Measurements from ENCODE around the gene PCSK5.
A peak's percentile ranks its signal among the peaks of the same experiment; 100 is the strongest.

The PCSK5 gene

DNA sequence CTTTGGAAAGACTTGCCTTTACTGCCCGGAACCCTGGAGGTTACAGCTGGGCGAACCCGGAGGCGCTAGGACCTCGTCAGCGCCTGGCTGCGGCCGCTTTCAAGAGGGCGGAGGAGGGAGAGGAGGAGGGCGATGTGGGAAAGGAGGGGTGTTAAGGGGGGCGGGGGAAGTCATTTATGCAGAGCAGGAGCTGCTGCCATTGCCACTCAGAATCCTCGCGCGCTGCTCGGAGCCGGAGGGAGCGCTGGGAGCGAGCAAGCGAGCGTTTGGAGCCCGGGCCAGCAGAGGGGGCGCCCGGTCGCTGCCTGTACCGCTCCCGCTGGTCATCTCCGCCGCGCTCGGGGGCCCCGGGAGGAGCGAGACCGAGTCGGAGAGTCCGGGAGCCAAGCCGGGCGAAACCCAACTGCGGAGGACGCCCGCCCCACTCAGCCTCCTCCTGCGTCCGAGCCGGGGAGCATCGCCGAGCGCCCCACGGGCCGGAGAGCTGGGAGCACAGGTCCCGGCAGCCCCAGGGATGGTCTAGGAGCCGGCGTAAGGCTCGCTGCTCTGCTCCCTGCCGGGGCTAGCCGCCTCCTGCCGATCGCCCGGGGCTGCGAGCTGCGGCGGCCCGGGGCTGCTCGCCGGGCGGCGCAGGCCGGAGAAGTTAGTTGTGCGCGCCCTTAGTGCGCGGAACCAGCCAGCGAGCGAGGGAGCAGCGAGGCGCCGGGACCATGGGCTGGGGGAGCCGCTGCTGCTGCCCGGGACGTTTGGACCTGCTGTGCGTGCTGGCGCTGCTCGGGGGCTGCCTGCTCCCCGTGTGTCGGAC lies at the start of gene PCSK5:
PCSK5 (plus strand) TSS at position 202 of the 805 bp plus-strand sequence; CDS start at position 711, 509 bp downstream.
- Histone ChIP-seq H3K36me3 (ENCODE audit: control insufficient read depth, insufficient read depth, low read length) (no peaks in the 10 kb centered on the region), H3K4me3 (ENCODE audit: low read depth, low read length) (peak within 1 kb of the TSS; percentile 81), H3K27me3 (ENCODE audit: control insufficient read depth, insufficient read depth, low read length) (peaks cover 40% of the 10 kb centered on the region), H3K27ac (ENCODE audit: low read depth, low read length) (peak within 1 kb of the TSS; percentile 55), H3K4me1 (ENCODE audit: control insufficient read depth, insufficient read depth, low read length) (peaks cover 28% of the 10 kb centered on the region), H3K9me3 (ENCODE audit: control insufficient read depth, insufficient read depth, low read length) (no peaks in the 10 kb centered on the region), H3K9ac (ENCODE audit: low read depth, low read length) (peak within 1 kb of the TSS; percentile 51)

DNA sequence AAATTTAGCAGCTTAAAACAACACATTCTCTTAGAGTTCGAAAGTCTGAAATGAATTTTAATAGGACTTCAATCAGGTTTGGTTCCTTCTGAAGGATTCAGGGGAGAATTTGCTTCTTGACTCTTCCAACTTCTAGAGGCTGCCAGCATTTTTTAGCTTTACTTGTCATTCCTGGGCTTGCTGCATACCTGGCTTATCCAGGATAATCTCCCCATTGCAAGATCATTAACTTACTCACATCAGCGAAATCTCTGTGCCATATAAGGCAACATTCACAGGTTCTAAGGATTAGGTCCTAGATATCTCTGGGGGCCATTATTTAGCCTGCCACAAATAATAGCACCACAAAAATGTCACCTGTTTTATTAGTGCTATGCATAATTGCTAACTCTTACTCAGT lies 46.2 kb upstream of the PCSK5 start:
- no peak overlapping the region for H3K27ac ChIP-seq (ENCODE audit: low read depth, low read length)
- H3K4me1 ChIP-seq (ENCODE audit: control insufficient read depth, insufficient read depth, low read length) = peaks cover 10% of the 10 kb centered on the region
- no peaks in the 10 kb centered on the region for H3K27me3 ChIP-seq (ENCODE audit: control insufficient read depth, insufficient read depth, low read length)
- no peak overlapping the region for H3K9ac ChIP-seq (ENCODE audit: low read depth, low read length)
- no peak overlapping the region for H3K4me3 ChIP-seq (ENCODE audit: low read depth, low read length)
- 0 out of 2 replicates have a peak, but pooled peaks cover 3% of the 10 kb centered on the region for H3K9me3 ChIP-seq (ENCODE audit: control insufficient read depth, insufficient read depth, low read length)
- no peaks in the 10 kb centered on the region for H3K36me3 ChIP-seq (ENCODE audit: control insufficient read depth, insufficient read depth, low read length)

DNA sequence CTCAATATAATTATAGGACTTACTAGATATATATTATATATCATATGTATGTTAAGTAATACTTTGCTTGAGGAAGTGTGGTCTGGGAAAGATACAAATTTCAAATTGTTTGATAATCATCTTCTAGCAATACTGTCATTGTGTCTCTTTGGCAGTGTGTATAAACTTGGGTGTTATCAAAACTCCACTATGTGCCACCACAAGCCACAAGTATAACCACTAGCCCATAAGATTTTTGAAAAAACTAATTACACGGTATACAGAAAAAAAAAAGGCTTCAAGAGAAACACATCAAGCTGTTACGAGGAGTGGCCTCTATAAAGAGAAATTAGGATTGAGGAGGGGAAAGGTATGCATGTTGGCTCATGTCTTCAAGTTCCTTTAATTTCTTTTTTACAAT lies 44.7 kb upstream of the PCSK5 start:
- Histone ChIP-seq H3K4me3 (ENCODE audit: low read depth, low read length) (no peak overlapping the region), H3K36me3 (ENCODE audit: control insufficient read depth, insufficient read depth, low read length) (no peaks in the 10 kb centered on the region), H3K27me3 (ENCODE audit: control insufficient read depth, insufficient read depth, low read length) (no peaks in the 10 kb centered on the region), H3K9ac (ENCODE audit: low read depth, low read length) (no peak overlapping the region), H3K9me3 (ENCODE audit: control insufficient read depth, insufficient read depth, low read length) (0 out of 2 replicates have a peak, but pooled peaks cover 3% of the 10 kb centered on the region), H3K27ac (ENCODE audit: low read depth, low read length) (no peak overlapping the region), H3K4me1 (ENCODE audit: control insufficient read depth, insufficient read depth, low read length) (peaks cover 4% of the 10 kb centered on the region; the same call in 1 of the 2 replicates)

DNA sequence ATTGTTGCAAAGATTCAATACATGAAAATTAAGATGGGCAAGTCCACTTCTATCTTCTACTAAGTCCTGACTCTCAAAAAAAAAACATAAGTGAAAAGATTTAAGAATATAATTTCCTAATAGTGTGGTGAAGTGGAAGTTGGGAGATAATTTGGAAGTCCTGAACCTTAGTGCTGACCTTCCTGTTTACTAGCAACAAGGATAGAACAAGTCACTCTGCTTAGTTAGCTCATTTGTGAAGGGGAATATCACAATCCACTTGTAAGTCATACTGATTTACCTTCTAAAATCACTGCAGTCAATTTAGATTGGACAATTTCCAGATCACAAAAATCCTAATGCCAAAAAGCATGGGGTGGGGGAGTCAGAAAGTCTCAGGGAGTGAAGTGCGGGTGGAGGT lies 43.4 kb upstream of the PCSK5 start:
- H3K9ac ChIP-seq (ENCODE audit: low read depth, low read length) = no peak overlapping the region
- H3K36me3 ChIP-seq (ENCODE audit: control insufficient read depth, insufficient read depth, low read length) = no peaks in the 10 kb centered on the region
- H3K9me3 ChIP-seq (ENCODE audit: control insufficient read depth, insufficient read depth, low read length) = 0 out of 2 replicates have a peak, but pooled peaks cover 3% of the 10 kb centered on the region
- no peak overlapping the region for H3K4me3 ChIP-seq (ENCODE audit: low read depth, low read length)
- no peak overlapping the region for H3K27ac ChIP-seq (ENCODE audit: low read depth, low read length)
- H3K4me1 ChIP-seq (ENCODE audit: control insufficient read depth, insufficient read depth, low read length) = no peaks in the 10 kb centered on the region
- H3K27me3 ChIP-seq (ENCODE audit: control insufficient read depth, insufficient read depth, low read length) = no peaks in the 10 kb centered on the region

DNA sequence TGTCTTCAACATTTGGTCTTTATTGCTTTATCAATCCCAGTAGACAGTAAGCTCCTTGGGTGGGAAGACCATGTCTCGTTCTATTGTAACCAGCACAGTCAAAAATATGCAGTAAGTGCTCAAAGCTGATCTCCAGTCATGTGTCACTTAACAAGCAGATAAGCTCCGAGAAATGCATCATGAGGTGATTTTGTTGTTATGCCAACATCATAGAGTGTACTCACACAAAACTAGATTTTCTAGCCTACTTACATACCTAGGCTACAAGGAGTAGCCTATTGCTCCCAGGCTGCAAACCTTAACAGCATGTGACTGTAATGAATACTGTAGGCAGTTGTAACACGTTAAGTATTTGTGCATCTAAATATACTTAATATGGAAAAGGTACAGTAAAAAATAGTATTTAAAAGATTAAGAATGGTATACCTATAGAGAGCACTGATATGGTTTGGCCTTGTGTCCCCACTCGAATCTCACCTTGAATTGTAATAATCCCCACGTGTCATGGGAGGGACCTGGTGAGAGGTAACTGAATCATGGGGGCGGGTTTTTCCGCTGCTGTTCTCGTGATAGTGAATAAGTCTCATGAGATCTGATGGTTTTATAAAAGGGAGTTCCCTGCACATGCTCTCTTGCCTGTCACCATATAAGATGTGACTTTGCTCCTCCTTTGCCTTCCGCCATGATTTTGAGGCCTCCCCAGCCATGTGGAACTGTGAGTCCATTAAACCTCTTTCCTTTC lies 39.8 kb upstream of the PCSK5 start:
- Histone ChIP-seq H3K9me3 (ENCODE audit: control insufficient read depth, insufficient read depth, low read length) (no peaks in the 10 kb centered on the region), H3K36me3 (ENCODE audit: control insufficient read depth, insufficient read depth, low read length) (no peaks in the 10 kb centered on the region), H3K27ac (ENCODE audit: low read depth, low read length) (no peak overlapping the region)

DNA sequence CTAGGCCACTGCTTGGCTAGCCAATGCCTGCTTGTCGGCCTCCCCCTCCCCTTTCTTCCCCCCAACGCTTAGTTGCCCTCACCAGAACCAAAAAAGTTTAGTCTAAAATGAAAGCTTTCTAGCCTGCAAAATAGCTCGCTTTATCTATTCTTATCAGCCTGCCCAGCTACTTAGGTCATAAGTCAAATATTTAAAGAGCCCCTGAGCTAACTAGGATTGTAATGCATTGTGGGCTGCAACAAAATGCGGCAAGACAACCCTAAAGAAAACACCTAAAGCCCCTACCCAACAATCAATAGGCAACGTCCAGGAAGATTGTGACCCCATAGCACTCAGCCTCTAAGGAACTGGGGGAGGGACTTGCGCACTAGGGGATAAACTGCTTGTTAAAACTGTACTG lies 38.6 kb upstream of the PCSK5 start:
- Histone ChIP-seq H3K9me3 (ENCODE audit: control insufficient read depth, insufficient read depth, low read length) (no peaks in the 10 kb centered on the region), H3K4me3 (ENCODE audit: low read depth, low read length) (no peak overlapping the region), H3K4me1 (ENCODE audit: control insufficient read depth, insufficient read depth, low read length) (no peaks in the 10 kb centered on the region), H3K27me3 (ENCODE audit: control insufficient read depth, insufficient read depth, low read length) (no peaks in the 10 kb centered on the region), H3K27ac (ENCODE audit: low read depth, low read length) (no peak overlapping the region), H3K36me3 (ENCODE audit: control insufficient read depth, insufficient read depth, low read length) (no peaks in the 10 kb centered on the region), H3K9ac (ENCODE audit: low read depth, low read length) (no peak overlapping the region)

More for the DNA sequence above, 39.8 kb upstream of the PCSK5 start:
- Histone ChIP-seq H3K9ac (ENCODE audit: low read depth, low read length) (no peak overlapping the region), H3K4me1 (ENCODE audit: control insufficient read depth, insufficient read depth, low read length) (no peaks in the 10 kb centered on the region), H3K4me3 (ENCODE audit: low read depth, low read length) (no peak overlapping the region), H3K27me3 (ENCODE audit: control insufficient read depth, insufficient read depth, low read length) (no peaks in the 10 kb centered on the region)

DNA sequence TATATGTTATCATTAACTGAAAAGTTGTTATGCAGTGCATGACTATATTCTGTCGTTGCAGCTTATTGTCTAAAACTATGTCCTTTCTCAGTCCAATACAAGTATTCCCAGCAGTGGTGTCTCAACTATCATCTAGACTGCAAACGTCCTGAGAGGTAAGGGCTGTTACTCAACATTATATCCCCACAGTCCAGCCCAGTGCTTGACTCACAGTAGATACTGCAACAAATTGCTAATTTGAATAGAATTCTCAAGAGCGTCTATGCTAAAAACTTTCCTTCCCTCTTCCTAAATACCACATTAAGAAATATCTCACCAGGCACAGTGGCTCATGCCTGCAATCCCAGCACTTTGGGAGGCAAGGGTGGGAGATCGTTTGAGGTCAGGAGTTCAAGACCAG lies 37.7 kb upstream of the PCSK5 start:
- Histone ChIP-seq H3K4me3 (ENCODE audit: low read depth, low read length) (no peak overlapping the region), H3K27me3 (ENCODE audit: control insufficient read depth, insufficient read depth, low read length) (no peaks in the 10 kb centered on the region), H3K9ac (ENCODE audit: low read depth, low read length) (no peak overlapping the region), H3K9me3 (ENCODE audit: control insufficient read depth, insufficient read depth, low read length) (no peaks in the 10 kb centered on the region), H3K36me3 (ENCODE audit: control insufficient read depth, insufficient read depth, low read length) (no peaks in the 10 kb centered on the region), H3K4me1 (ENCODE audit: control insufficient read depth, insufficient read depth, low read length) (no peaks in the 10 kb centered on the region), H3K27ac (ENCODE audit: low read depth, low read length) (no peak overlapping the region)

DNA sequence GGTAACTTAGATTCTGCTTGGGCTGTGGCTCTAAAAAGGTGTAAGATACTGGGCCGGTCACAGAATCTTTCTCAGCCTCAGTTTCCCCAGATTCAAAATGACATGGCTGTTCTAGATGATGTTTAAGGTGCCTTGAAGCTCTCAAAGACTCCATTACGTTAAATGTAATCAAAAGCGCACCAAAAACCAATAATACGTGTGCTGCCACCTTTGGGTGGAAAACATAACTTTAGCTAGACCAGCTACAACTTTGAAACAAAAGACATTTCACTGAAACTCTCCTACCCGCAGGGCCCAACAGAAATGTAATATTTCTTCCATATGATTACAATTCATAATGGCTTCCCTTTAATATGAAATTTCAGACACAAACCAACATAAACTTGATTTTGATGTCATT lies 35.0 kb upstream of the PCSK5 start:
- H3K4me1 ChIP-seq (ENCODE audit: control insufficient read depth, insufficient read depth, low read length) = no peaks in the 10 kb centered on the region
- H3K27ac ChIP-seq (ENCODE audit: low read depth, low read length) = no peak overlapping the region
- no peaks in the 10 kb centered on the region for H3K36me3 ChIP-seq (ENCODE audit: control insufficient read depth, insufficient read depth, low read length)
- H3K4me3 ChIP-seq (ENCODE audit: low read depth, low read length) = no peak overlapping the region
- no peaks in the 10 kb centered on the region for H3K27me3 ChIP-seq (ENCODE audit: control insufficient read depth, insufficient read depth, low read length)
- no peak overlapping the region for H3K9ac ChIP-seq (ENCODE audit: low read depth, low read length)
- H3K9me3 ChIP-seq (ENCODE audit: control insufficient read depth, insufficient read depth, low read length) = no peaks in the 10 kb centered on the region

DNA sequence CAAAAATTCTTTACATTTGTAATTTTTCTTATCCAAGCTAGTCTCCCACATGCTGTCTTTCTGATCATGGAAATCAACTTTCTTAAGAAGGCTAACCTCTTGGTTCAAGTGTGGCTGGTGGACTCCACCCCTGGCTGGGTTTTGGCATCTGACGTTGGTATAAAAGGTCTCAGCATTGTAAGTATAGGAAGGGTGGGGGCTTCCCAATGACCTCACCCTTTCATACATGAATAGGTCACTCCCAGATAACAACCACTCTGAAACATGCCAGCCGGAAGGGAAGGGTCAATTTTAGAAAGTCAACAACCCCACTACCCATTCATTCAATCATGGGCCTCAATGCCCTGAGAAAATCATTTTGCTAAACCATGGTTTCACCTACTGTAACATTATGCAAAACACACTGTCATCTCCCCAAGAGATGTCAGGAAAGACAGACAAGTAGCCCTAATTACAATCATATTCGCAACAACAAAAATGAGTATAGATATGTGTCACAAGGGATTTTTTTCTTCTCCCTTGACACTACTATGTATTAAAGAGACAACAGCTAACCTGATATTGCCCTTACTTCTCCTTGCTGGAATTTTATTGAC lies 31.9 kb upstream of the PCSK5 start:
- no peaks in the 10 kb centered on the region for H3K36me3 ChIP-seq (ENCODE audit: control insufficient read depth, insufficient read depth, low read length)
- no peak overlapping the region for H3K9ac ChIP-seq (ENCODE audit: low read depth, low read length)
- H3K4me3 ChIP-seq (ENCODE audit: low read depth, low read length) = no peak overlapping the region
- no peaks in the 10 kb centered on the region for H3K27me3 ChIP-seq (ENCODE audit: control insufficient read depth, insufficient read depth, low read length)
- no peaks in the 10 kb centered on the region for H3K4me1 ChIP-seq (ENCODE audit: control insufficient read depth, insufficient read depth, low read length)
- no peaks in the 10 kb centered on the region for H3K9me3 ChIP-seq (ENCODE audit: control insufficient read depth, insufficient read depth, low read length)
- no peak overlapping the region for H3K27ac ChIP-seq (ENCODE audit: low read depth, low read length)

DNA sequence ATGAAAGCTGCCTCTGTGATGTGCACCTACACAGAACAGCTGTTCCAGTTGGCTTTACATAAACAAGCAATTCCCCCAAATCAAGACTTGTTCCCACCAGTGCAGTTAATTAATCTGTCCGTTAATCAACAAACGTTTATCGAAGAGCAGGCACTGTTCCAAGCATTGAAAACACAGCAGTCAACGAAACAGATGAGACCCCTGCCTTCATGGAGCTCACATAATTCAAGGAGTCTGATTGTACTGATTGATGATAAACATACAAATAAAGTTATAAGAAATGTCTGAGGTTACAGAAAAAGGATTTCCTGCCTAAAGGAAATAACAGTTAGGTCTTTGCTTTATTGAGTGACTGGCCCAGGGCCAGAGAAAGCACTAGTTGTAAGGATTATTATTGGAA lies 26.2 kb upstream of the PCSK5 start:
- H3K27ac ChIP-seq (ENCODE audit: low read depth, low read length) = no peak overlapping the region

More for the DNA sequence above, 26.2 kb upstream of the PCSK5 start:
- Histone ChIP-seq H3K36me3 (ENCODE audit: control insufficient read depth, insufficient read depth, low read length) (no peaks in the 10 kb centered on the region), H3K4me3 (ENCODE audit: low read depth, low read length) (no peak overlapping the region), H3K27me3 (ENCODE audit: control insufficient read depth, insufficient read depth, low read length) (no peaks in the 10 kb centered on the region), H3K9ac (ENCODE audit: low read depth, low read length) (no peak overlapping the region), H3K4me1 (ENCODE audit: control insufficient read depth, insufficient read depth, low read length) (0 out of 2 replicates have a peak, but pooled peaks cover 3% of the 10 kb centered on the region), H3K9me3 (ENCODE audit: control insufficient read depth, insufficient read depth, low read length) (no peaks in the 10 kb centered on the region)
